GM19452 (cell line): Measurements from ENCODE around the gene ADAMTSL4.

Source experiments
- ATAC-seq: cut with Tn5 transposase; IDR thresholded peaks from one replicate; pipeline ENCODE4 v1.9.1; 2021; ENCODE audit not compliant: unreplicated experiment

ADAMTSL4 gene

DNA sequence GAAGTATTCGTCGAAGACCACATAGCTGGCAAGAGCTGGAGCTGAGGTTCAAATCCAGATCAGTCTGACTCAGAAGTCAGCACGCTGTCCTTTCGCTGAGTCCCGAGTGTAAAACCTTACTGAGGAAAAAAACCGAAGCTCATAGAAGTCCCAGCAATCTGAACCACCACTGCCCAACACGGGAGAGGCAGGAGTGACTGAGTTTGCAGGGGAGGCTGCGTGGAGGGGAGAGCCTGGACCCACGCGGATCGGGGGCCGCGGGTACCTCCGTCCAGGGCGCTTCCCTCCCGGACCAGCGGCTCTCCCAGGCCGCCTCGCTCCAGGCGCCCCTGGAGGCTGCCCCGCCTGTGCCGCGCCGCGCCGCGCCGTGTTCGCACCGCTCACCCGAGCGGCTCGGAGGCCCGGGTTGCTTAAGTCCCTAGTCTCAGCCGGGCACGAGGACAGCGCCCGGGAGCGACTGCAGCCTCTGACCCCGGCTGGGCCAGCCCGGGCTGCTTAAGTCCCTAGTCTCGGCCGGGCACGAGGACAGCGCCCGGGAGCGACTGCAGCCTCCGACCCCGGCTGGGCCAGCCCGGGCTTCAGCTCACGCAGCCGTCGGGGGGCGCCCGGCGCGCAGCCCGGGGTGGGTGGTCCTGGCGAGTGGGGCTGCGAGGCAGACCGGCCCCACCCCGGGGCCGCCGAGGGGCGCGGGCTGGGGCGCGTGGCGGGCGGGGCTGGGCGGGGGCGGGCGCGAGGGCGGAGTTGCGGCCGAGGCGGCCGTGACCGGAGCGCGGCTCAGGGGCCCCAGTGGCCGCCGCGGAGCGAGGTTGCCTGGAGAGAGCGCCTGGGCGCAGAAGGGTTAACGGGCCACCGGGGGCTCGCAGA is at the start of gene ADAMTSL4:
Gene ADAMTSL4 (plus strand): TSS at position 777 of the 864 bp plus-strand sequence. CDS start 2,881 bp downstream, outside the sequence.
- ATAC-seq: no peak

GRCh38 chr1:150505431-150505830 is 43.8 kb upstream of the ADAMTSL4 start:
- no peak for ATAC-seq

DNA sequence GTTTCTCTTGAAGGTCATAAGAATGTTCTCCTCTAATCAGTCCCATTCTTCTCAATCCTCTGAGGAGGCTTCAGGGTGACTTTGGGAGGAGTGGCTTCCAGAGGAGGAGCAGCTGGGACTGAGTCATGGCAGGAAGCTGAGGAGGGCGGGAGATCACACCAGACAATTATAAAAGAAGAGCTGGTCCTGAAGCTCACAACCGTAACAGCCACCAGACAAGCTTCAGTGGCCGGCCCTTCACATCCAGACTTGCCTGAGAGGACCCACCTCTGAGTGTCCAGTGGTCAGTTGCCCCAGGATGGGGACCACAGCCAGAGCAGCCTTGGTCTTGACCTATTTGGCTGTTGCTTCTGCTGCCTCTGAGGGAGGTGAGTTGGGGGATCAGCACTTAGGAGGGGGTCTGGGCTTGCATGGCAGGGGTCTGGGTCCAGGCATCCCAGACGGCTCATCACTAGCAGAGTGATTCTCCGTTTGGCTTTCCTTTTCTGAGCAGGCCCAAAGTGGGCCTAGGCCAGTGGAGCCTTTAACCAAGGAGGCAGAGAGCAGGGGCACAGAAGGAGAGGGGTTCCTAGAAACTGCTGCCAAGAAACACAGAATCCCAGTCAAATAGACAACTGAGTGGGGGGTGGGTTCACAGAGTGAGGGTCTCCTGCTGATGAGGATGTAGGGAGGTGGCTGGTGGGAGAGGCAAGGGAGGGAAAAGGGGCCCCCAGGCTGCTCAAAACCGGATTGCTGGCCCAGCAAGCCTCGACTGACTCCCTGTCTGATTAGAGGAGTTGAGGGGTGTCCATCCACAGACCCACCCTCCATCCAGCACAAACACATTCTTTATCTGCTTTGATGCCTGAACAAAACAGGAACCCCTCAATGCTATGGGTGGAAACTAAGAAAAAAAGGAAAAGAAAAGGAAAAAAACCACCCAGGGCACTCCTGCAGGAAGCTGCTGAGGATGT is 41.0 kb upstream of the ADAMTSL4 start, which contains the start of gene ECM1:
Gene ECM1 (plus strand): TSS at position 198 of the 953 bp plus-strand sequence. CDS start 101 bp downstream, at position 299.
- ATAC-seq: no peak

- no peak for ATAC-seq
These were observed 40.2 kb upstream of the ADAMTSL4 start for GRCh38 chr1:150508982-150509381.

GRCh38 chr1:150511551-150511950 is 37.7 kb upstream of the ADAMTSL4 start:
- no peak for ATAC-seq

DNA sequence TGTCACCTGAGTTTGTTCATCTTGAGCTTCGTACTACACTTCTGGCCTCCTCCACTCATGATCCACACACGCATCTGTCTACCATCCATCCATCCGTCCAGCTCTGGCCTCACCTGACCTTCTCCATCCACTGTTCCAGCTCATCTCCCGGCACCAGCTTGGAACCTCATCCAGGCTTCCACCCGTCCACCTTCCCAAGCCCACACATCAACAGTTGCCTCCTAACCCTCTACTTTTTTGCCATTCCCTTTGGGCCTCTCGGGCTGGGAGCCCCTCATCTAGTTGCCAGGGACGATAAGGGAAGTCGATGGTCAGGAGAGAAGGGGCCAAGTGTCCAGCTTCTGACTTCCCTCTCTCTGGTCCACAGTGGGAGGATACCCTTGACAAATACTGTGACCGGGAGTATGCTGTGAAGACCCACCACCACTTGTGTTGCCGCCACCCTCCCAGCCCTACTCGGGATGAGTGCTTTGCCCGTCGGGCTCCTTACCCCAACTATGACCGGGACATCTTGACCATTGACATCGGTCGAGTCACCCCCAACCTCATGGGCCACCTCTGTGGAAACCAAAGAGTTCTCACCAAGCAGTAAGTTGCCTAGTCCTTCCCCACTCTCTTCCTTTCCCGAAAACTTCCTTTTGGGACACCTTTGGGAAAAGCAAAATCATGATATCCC is 37.1 kb upstream of the ADAMTSL4 start:
- no peak for ATAC-seq

GRCh38 chr1:150512846-150513245 is 36.4 kb upstream of the ADAMTSL4 start:
- ATAC-seq: no peak

DNA sequence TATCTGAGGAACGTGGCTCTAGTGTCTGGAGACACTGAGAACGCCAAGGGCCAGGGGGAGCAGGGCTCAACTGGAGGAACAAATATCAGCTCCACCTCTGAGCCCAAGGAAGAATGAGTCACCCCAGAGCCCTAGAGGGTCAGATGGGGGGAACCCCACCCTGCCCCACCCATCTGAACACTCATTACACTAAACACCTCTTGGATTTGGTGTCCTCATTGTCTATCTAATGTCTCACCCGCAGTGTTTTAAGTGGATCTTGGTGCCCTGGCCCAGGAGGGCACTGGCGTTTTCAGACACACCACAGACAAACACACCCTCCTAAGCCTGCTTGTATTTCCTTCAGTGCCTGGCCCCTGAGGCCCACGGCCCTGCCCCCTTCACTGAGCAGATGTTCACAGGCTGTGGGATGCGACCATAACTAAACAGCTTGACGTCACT is 35.8 kb upstream of the ADAMTSL4 start:
- ATAC-seq: no peak

- ATAC-seq: no peak
These were observed 34.9 kb upstream of the ADAMTSL4 start for GRCh38 chr1:150514260-150514659.

DNA sequence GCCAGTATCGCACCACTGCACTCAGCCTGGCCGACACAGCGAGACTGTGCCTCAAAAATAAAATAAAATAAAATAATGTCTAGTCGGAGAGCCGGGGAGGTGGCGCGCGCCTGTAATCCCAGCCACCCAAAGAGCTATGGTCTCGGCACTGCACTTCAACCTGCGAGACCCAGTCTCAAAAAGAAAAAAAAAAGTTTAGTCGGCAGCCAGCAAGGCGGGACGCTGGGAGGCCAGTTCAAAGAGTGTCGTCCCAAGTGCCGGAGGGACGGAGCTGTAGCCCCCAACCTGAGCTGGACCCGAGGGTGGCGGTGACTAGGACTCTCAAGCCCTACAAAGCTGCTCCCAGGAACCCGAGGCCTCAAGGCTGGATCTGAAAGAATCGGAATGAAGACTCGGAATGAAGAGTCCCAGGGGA is 34.3 kb upstream of the ADAMTSL4 start:
- no peak for ATAC-seq

- ATAC-seq: peak; percentile 97
These were observed 33.7 kb upstream of the ADAMTSL4 start, which contains the start of gene FALEC for GRCh38 chr1:150515328-150516049. Gene FALEC (plus strand): TSS chr1:150515752.

- no peak for ATAC-seq
These were observed 33.1 kb upstream of the ADAMTSL4 start for GRCh38 chr1:150516050-150516591.

DNA sequence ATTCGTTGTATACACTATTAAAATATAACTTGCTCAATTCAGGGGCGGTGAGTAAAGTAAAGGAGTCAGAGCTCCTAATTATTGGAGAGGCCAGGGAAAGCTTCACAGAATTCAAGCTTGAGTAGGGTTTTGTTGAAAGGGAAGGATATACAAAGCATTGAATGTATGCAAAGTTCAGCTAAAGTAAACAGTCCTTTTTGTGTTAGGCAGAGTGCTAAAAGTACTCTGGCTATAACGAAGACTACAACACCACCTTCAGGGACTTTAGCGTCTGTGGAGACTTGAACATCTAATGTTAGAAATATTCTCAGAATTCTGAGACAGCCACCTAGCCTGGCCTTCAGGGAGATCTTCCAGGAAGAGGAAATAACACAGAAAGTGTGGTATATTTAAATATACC is 32.6 kb upstream of the ADAMTSL4 start:
- no peak for ATAC-seq

GRCh38 chr1:150521196-150521968 is 27.8 kb upstream of the ADAMTSL4 start:
- ATAC-seq: no peak

GRCh38 chr1:150525348-150525747 is 23.9 kb upstream of the ADAMTSL4 start:
- ATAC-seq: no peak

- ATAC-seq: no peak
These were observed 21.0 kb upstream of the ADAMTSL4 start for GRCh38 chr1:150528196-150528595.

DNA sequence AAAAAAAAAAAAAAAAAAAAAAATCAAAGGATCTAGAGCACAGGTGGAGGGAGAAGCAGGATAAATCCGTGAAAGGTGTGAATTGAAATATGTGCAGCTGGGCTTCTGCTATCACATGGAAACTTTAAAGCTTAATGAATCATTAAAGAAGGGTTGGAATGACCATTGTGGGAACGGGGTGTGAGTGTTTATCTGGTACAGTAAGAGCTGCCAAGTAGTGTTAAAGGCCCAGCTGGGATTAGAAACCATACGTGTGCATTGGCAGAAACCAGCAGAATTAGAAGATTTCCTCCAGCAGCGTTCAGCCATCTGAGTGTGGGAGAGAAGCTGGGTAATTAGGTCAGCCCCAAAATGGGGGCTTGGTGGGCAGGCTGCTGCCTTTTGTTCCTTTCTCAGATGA is 20.2 kb upstream of the ADAMTSL4 start:
- ATAC-seq: no peak

- ATAC-seq: no peak
These were observed 18.6 kb upstream of the ADAMTSL4 start for GRCh38 chr1:150530491-150531159.

- no peak for ATAC-seq
These were observed 16.3 kb upstream of the ADAMTSL4 start for GRCh38 chr1:150532860-150533259.
